HCT116 (cell line): ENCODE data around the gene WNK1. TPM values are rescaled to one million over a fixed set of nuclear protein-coding genes. Genes with fewer than 3 reads are reported as not detected.

ENCODE experiments used
- ATAC-seq: fragments of 200-7000 bp; cut with Tn5 transposase; 2 replicates; pipeline ENCODE4 v1.9.1; 2020; ENCODE audit warnings: mild to moderate bottlenecking, moderate library complexity
- BruUV-seq: library from RNA; stranded (reverse); fragments of 400-500 nt; replicated peaks from 2 replicates; lab custom pipeline; 2021; lab: Mats Ljungman, UMichigan
- CTCF ChIA-PET: fragments of 300-600 bp; sonication (Branson Sonifier 250); formaldehyde crosslinking; loops from one replicate; lab custom pipeline; 2021; ENCODE audit warnings: antibody characterized with exemption; lab: Charles Lee
- POLR2A ChIA-PET: fragments of 300-600, 350-600 bp; sonication (Branson Sonifier 250); formaldehyde crosslinking; loops from one replicate; lab custom pipeline; 2021; ENCODE audit warnings: antibody characterized with exemption; lab: Charles Lee
- RAD21 ChIA-PET, 2 experiments: fragments of 300-600 bp; sonication (Branson Sonifier 250); formaldehyde crosslinking; loops; one replicate each; lab custom pipeline; 2023; ENCODE audit warnings: low total read pairs in 2 of 2; ENCODE audit not compliant: uncharacterized antibody in 2 of 2, unreplicated experiment in 2 of 2, low non-redundant PET in 1 of 2; lab: Charles Lee
- DNase-seq: peaks from one replicate; pipeline ENCODE4 v3.0.0-alpha.2; 2010; ENCODE audit warnings: low read depth, low spot score
- H2AFZ ChIP-seq: fragments of 200-600 bp; shearing (Covaris generic), sonication (generic); 2 replicates; pipeline ENCODE4 v1.6.1; 2017; ENCODE audit warnings: low read depth, mixed run types, mixed read lengths, antibody characterized with exemption, low read length; ENCODE audit not compliant: poor library complexity, severe bottlenecking
- H3K27ac ChIP-seq: 2 replicates; pipeline ENCODE4 v1.5.1; 2012; ENCODE audit warnings: low read depth, low read length
- H3K27me3 ChIP-seq: fragments of 200-600 bp; sonication (generic); 2 replicates; pipeline ENCODE4 v1.6.1; 2016; ENCODE audit warnings: mixed run types, low read length, mixed read lengths; ENCODE audit not compliant: insufficient read depth
- H3K36me3 ChIP-seq, 2 experiments: fragments of 200-500 bp in 1 of 2; fragments of 200-600 bp in 1 of 2; sonication (Bioruptor generic) in 1 of 2; sonication (generic) in 1 of 2; 2 replicates each; pipeline versions ENCODE4 v1.5.1 to v1.6.1; 2014 to 2016; ENCODE audit warnings: low read length in 2 of 2, inconsistent platforms in 1 of 2, mixed read lengths in 1 of 2, mixed run types in 1 of 2; ENCODE audit not compliant: insufficient read depth in 2 of 2, control insufficient read depth in 1 of 2
- H3K4me1 ChIP-seq, 2 experiments: fragments of 200-600 bp in 1 of 2; sonication (generic) in 1 of 2; 2 replicates each; pipeline versions ENCODE4 v1.5.1 to v1.6.1; 2012 to 2017; ENCODE audit warnings: low read length in 2 of 2, inconsistent platforms in 1 of 2, mild to moderate bottlenecking in 1 of 2, mixed read lengths in 1 of 2, mixed run types in 1 of 2, moderate library complexity in 1 of 2; ENCODE audit not compliant: insufficient read depth in 2 of 2, control insufficient read depth in 1 of 2
- H3K4me2 ChIP-seq: fragments of 200-600 bp; sonication (generic); 2 replicates; pipeline ENCODE4 v1.6.1; 2017; ENCODE audit warnings: mixed run types, low read length, mixed read lengths
- H3K4me3 ChIP-seq, 2 experiments: fragments of 200-600 bp in 1 of 2; sonication (generic) in 1 of 2; replicated peaks in 1 of 2; 2 replicates each; pipeline ENCODE4 v1.5.1; 2011 to 2016; ENCODE audit warnings: low read length in 2 of 2, control low read depth in 1 of 2, low read depth in 1 of 2, mild to moderate bottlenecking in 1 of 2, mixed read lengths in 1 of 2, mixed run types in 1 of 2
- H3K79me2 ChIP-seq: fragments of 200-600 bp; sonication (generic); 2 replicates; pipeline ENCODE4 v1.6.1; 2017; ENCODE audit warnings: mild to moderate bottlenecking, mixed run types, low read length, moderate library complexity, mixed read lengths; ENCODE audit not compliant: insufficient read depth
- H3K9ac ChIP-seq: fragments of 200-600 bp; sonication (generic); 2 replicates; pipeline ENCODE4 v1.6.1; 2016; ENCODE audit warnings: low read length, mixed read lengths
- H3K9me2 ChIP-seq: fragments of 200-600 bp; sonication (generic), shearing (Covaris generic); 2 replicates; pipeline ENCODE4 v1.6.1; 2017; ENCODE audit warnings: mixed run types, mild to moderate bottlenecking, moderate library complexity; ENCODE audit not compliant: insufficient read depth
- H3K9me3 ChIP-seq, 2 experiments: fragments of 200-500 bp in 1 of 2; fragments of 200-600 bp in 1 of 2; sonication (Bioruptor generic) in 1 of 2; sonication (generic) in 1 of 2; 2 replicates each; pipeline ENCODE4 v1.6.1; 2014 to 2017; ENCODE audit warnings: low read length in 2 of 2, mixed read lengths in 2 of 2, inconsistent platforms in 1 of 2, low read depth in 1 of 2, mild to moderate bottlenecking in 1 of 2, mixed run types in 1 of 2, moderate library complexity in 1 of 2; ENCODE audit not compliant: control insufficient read depth in 1 of 2, insufficient read depth in 1 of 2
- H4K20me1 ChIP-seq: fragments of 200-600 bp; sonication (generic), shearing (Covaris generic); 2 replicates; pipeline ENCODE4 v1.6.1; 2017; ENCODE audit warnings: mixed run types, mild to moderate bottlenecking, moderate library complexity; ENCODE audit not compliant: insufficient read depth
- CBX3 ChIP-seq: IDR thresholded peaks from 2 replicates; pipeline ENCODE4 v1.6.1; 2012; ENCODE audit warnings: low read depth
- CTCF ChIP-seq, 3 experiments: fragments of 200-600 bp in 1 of 3; sonication (generic) in 1 of 3; IDR thresholded peaks in 2 of 3; conservative IDR thresholded peaks in 1 of 3; 2 replicates each; pipeline ENCODE4 v1.5.1; 2012 to 2017; ENCODE audit warnings: low read depth in 2 of 3, low read length in 2 of 3, antibody characterized with exemption in 1 of 3, borderline replicate concordance in 1 of 3, control low read depth in 1 of 3, mild to moderate bottlenecking in 1 of 3, mixed read lengths in 1 of 3, mixed run types in 1 of 3, moderate library complexity in 1 of 3; ENCODE audit not compliant: insufficient read depth in 1 of 3
- EGR1 ChIP-seq: IDR thresholded peaks from 2 replicates; pipeline ENCODE4 v1.6.1; 2012; ENCODE audit warnings: low read depth
- ELF1 ChIP-seq: IDR thresholded peaks from 2 replicates; pipeline ENCODE4 v1.6.1; 2012; ENCODE audit warnings: low read depth, borderline replicate concordance
- EZH2 ChIP-seq: fragments of 200-600 bp; sonication (generic); IDR thresholded peaks from 2 replicates; pipeline ENCODE4 v1.6.1; 2017; ENCODE audit warnings: antibody characterized with exemption, mixed run types
- FOSL1 ChIP-seq: IDR thresholded peaks from 2 replicates; pipeline ENCODE4 v1.6.1; 2012; ENCODE audit warnings: low read depth
- JUND ChIP-seq: IDR thresholded peaks from 2 replicates; pipeline ENCODE4 v1.6.1; 2012
- MAX ChIP-seq: IDR thresholded peaks from 2 replicates; pipeline ENCODE4 v1.6.1; 2012
- POLR2A ChIP-seq: IDR thresholded peaks from 2 replicates; pipeline ENCODE4 v1.7.0; 2011; ENCODE audit warnings: borderline replicate concordance; ENCODE audit not compliant: insufficient read depth, insufficient read length; ENCODE audit errors: extremely low read depth
- RAD21 ChIP-seq: IDR thresholded peaks from 2 replicates; pipeline ENCODE4 v1.6.1; 2012; ENCODE audit warnings: low read depth, mild to moderate bottlenecking
- REST ChIP-seq: IDR thresholded peaks from 2 replicates; pipeline ENCODE4 v1.6.1; 2012; ENCODE audit warnings: low read depth
- SIN3A ChIP-seq: IDR thresholded peaks from 2 replicates; pipeline ENCODE4 v1.6.1; 2012; ENCODE audit warnings: low read depth
- SP1 ChIP-seq: IDR thresholded peaks from 2 replicates; pipeline ENCODE4 v1.6.1; 2012; ENCODE audit warnings: low read depth
- TCF7L2 ChIP-seq: IDR thresholded peaks from 2 replicates; pipeline ENCODE4 v1.7.0; 2011; ENCODE audit warnings: borderline replicate concordance, inconsistent platforms; ENCODE audit not compliant: insufficient read depth, insufficient read length; ENCODE audit errors: extremely low read depth
- YY1 ChIP-seq: IDR thresholded peaks from 2 replicates; pipeline ENCODE4 v1.6.1; 2011; ENCODE audit warnings: low read length, low read depth, moderate library complexity, mild to moderate bottlenecking; ENCODE audit not compliant: insufficient replicate concordance; ENCODE audit errors: extremely low read depth
- ZFX ChIP-seq: fragments of 450-650 bp; IDR thresholded peaks from 2 replicates; pipeline ENCODE4 v1.6.1; 2017
- ZNF274 ChIP-seq: fragments of 200-500 bp; sonication (Bioruptor generic); IDR thresholded peaks from 2 replicates; pipeline ENCODE4 v1.6.1; 2014; ENCODE audit warnings: mild to moderate bottlenecking, low read depth, low read length, inconsistent platforms
- intact Hi-C: fragments of 100-400 bp; cut with micrococcal nuclease; formaldehyde crosslinking; loops from 2 replicates; pipeline ENCODE4 v1.10.0; 2022
- total RNA-seq: library from RNA; stranded (reverse); gene quantifications from one replicate; pipeline ENCODE4 v1.2.1, GENCODE V29; 2021; ENCODE audit not compliant: unreplicated experiment
- TF ChIP-seq, protein P1 (sequence below): IDR thresholded peaks from 2 replicates; pipeline ENCODE4 v1.6.1; 2011; ENCODE audit warnings: mild to moderate bottlenecking, low read length, moderate library complexity; ENCODE audit not compliant: insufficient replicate concordance; ENCODE audit errors: extremely low read depth

WNK1 gene
- total RNA-seq, 1 experiment from 2014 or later, result 81.0 TPM

DNA sequence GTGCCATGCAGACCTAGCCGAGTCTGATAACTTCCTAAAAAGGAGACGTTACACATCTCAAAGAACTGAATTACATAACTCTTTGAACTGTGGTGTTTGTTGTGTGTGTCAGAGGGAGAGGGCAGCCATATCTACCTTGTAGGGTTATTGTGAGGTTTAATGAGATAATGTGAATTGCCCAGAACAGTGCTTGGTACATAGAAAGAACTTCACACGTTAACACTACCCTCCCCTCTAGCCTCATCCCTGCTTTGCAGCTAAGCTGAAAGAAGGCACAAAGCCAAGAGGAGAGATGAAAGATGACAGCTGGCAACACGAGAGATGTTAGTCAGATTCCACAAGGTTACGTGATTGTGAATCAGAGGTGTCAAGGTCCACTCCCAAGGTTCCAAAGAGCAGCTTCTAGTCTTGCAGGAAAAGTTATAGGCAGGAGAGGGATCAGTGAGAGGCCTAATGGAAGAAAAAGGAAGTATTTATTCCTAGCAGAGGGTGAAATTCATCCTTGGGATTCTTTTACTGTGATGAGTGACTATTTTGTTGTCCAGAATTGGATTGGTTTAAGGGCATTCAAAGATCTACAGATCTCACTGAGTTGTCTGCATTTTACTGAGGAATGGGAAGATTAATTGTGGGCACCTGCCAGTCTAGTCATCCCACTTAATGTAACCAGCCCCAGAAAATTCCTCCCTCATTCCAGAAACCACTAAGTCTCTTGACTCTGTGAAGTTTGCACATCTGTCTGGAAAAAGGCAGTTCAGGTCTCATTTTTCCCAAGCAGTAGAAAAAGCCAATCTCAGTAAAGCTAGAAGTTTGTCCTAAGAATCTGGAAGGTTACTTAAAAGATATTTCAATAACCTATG is 25.9 kb upstream of the WNK1 start:
- no peaks in the 10 kb centered on the region for H3K27me3 ChIP-seq
- H3K9me3 ChIP-seq, result no peaks in the 10 kb centered on the region
- no TSS peak for BruUV-seq
- no peak overlapping the region for H2AFZ ChIP-seq
- DNase-seq (no peak), ATAC-seq (no peak; the same call in 1 of the 2 replicates)
- peak overlapping the region; percentile 32 for H3K4me2 ChIP-seq
- peaks cover 6 to 28% of the 10 kb centered on the region in 2 experiments; a peak in 3 of 4 replicates for H3K4me1 ChIP-seq
- ChIA-PET POLR2A (no interaction called here), CTCF (no interaction called here), RAD21 (no interaction called here)
- H3K9ac ChIP-seq, result no peak overlapping the region
- intact Hi-C loops, result no loop called here
- H3K9me2 ChIP-seq, result no peaks in the 10 kb centered on the region
- no peaks in the 10 kb centered on the region for H3K36me3 ChIP-seq
- no peak overlapping the region for H3K27ac ChIP-seq
- H3K79me2 ChIP-seq, result no peaks in the 10 kb centered on the region
- no peaks in the 10 kb centered on the region for H4K20me1 ChIP-seq
- H3K4me3 ChIP-seq, result no peak overlapping the region
- no peak for TF ChIP-seq CBX3
- no peak; the same call in 1 of the 2 replicates for TF ChIP-seq MAX
- TF ChIP-seq ELF1, result no peak
- TF ChIP-seq CTCF (IDR thresholded peaks at IDR 0.05 in 2 of 3, conservative IDR thresholded peaks at IDR 0.05 in 1 of 3; ENCODE audit: borderline replicate concordance in 1 of 3, insufficient read depth in 1 of 3, low read depth in 2 of 3, low read length in 2 of 3), result no peak
- TF ChIP-seq YY1, result no peak
- TF ChIP-seq EZH2, result no peak
- TF ChIP-seq POLR2A, result no peak
- no peak for TF ChIP-seq SIN3A
- TF ChIP-seq ZFX, result no peak
- no peak for TF ChIP-seq ZNF274
- TF ChIP-seq FOSL1, result peak; percentile 46; the same call in 1 of the 2 replicates
- TF ChIP-seq TCF7L2, result peak; percentile 61
- TF ChIP-seq EGR1, result no peak
- TF ChIP-seq SP1, result peak; percentile 31; the same call in 1 of the 2 replicates
- no peak for TF ChIP-seq REST
- TF ChIP-seq JUND, result 0 out of 2 replicates have a peak, but pooled peaks have one; percentile 15
- TF ChIP-seq, protein P1, sequence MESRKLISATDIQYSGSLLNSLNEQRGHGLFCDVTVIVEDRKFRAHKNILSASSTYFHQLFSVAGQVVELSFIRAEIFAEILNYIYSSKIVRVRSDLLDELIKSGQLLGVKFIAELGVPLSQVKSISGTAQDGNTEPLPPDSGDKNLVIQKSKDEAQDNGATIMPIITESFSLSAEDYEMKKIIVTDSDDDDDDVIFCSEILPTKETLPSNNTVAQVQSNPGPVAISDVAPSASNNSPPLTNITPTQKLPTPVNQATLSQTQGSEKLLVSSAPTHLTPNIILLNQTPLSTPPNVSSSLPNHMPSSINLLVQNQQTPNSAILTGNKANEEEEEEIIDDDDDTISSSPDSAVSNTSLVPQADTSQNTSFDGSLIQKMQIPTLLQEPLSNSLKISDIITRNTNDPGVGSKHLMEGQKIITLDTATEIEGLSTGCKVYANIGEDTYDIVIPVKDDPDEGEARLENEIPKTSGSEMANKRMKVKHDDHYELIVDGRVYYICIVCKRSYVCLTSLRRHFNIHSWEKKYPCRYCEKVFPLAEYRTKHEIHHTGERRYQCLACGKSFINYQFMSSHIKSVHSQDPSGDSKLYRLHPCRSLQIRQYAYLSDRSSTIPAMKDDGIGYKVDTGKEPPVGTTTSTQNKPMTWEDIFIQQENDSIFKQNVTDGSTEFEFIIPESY, result no peak
- TF ChIP-seq RAD21, result no peak
- TF ChIP-seq, all 23 proteins: peak for 4
